DND-41 (cell line): Measurements from ENCODE around the gene FLOT1.

ENCODE experiments used
- ATAC-seq: fragments of 200-7000 bp; cut with Tn5 transposase; 3 replicates; pipeline ENCODE4 v1.9.1; 2021; ENCODE audit warnings: low read depth; ENCODE audit not compliant: insufficient read depth
- DNase-seq: peaks from one replicate; pipeline ENCODE4 v3.0.0-alpha.2; 2020
- H2AFZ ChIP-seq: 2 replicates; pipeline ENCODE4 v1.6.0; 2012; ENCODE audit warnings: low read depth, low read length
- H3K27ac ChIP-seq: 2 replicates; pipeline ENCODE4 v1.5.1; 2012; ENCODE audit warnings: low read length, inconsistent platforms
- H3K27me3 ChIP-seq: fragments of 200-600 bp; sonication (generic); 2 replicates; pipeline ENCODE4 v1.6.0; 2012; ENCODE audit warnings: low read length, mild to moderate bottlenecking, inconsistent platforms; ENCODE audit not compliant: insufficient read depth, poor library complexity
- H3K36me3 ChIP-seq: 2 replicates; pipeline ENCODE4 v1.5.1; 2012; ENCODE audit warnings: low read length, inconsistent platforms; ENCODE audit not compliant: insufficient read depth
- H3K4me1 ChIP-seq: 2 replicates; pipeline ENCODE4 v1.5.1; 2012; ENCODE audit warnings: mild to moderate bottlenecking, low read length; ENCODE audit not compliant: insufficient read depth
- H3K4me2 ChIP-seq: 2 replicates; pipeline ENCODE4 v1.6.0; 2012; ENCODE audit warnings: mild to moderate bottlenecking, moderate library complexity, low read length, inconsistent platforms; ENCODE audit not compliant: insufficient read depth
- H3K4me3 ChIP-seq, 2 experiments: fragments of 200-600 bp in 1 of 2; shearing (Covaris generic) in 1 of 2; 2 replicates each; pipeline ENCODE4 v1.5.1; 2012 to 2016; ENCODE audit warnings: inconsistent platforms in 2 of 2, low read length in 2 of 2, mild to moderate bottlenecking in 2 of 2, low read depth in 1 of 2, moderate library complexity in 1 of 2
- H3K79me2 ChIP-seq: 2 replicates; pipeline ENCODE4 v1.6.0; 2012; ENCODE audit warnings: low read length, inconsistent platforms; ENCODE audit not compliant: insufficient read depth
- H3K9ac ChIP-seq: 2 replicates; pipeline ENCODE4 v1.6.0; 2012; ENCODE audit warnings: low read depth, mild to moderate bottlenecking, inconsistent platforms, low read length, moderate library complexity
- H3K9me3 ChIP-seq: 2 replicates; pipeline ENCODE4 v1.5.1; 2012; ENCODE audit warnings: low read length, moderate library complexity, mild to moderate bottlenecking, inconsistent platforms; ENCODE audit not compliant: insufficient read depth, severe bottlenecking
- H4K20me1 ChIP-seq: 2 replicates; pipeline ENCODE4 v1.6.0; 2012; ENCODE audit warnings: low read length; ENCODE audit not compliant: insufficient read depth
- EZH2 ChIP-seq: IDR thresholded peaks from 3 replicates; pipeline ENCODE4 v1.6.1; 2012; ENCODE audit warnings: borderline replicate concordance, low read depth, mild to moderate bottlenecking, moderate library complexity, low read length, inconsistent platforms; ENCODE audit not compliant: severe bottlenecking
- TF ChIP-seq, protein P1 (sequence below): IDR thresholded peaks from 2 replicates; pipeline ENCODE4 v1.5.1; 2012; ENCODE audit warnings: borderline replicate concordance, low read length, moderate library complexity, mild to moderate bottlenecking; ENCODE audit not compliant: poor library complexity, severe bottlenecking; ENCODE audit errors: extremely low read depth

FLOT1 gene

DNA sequence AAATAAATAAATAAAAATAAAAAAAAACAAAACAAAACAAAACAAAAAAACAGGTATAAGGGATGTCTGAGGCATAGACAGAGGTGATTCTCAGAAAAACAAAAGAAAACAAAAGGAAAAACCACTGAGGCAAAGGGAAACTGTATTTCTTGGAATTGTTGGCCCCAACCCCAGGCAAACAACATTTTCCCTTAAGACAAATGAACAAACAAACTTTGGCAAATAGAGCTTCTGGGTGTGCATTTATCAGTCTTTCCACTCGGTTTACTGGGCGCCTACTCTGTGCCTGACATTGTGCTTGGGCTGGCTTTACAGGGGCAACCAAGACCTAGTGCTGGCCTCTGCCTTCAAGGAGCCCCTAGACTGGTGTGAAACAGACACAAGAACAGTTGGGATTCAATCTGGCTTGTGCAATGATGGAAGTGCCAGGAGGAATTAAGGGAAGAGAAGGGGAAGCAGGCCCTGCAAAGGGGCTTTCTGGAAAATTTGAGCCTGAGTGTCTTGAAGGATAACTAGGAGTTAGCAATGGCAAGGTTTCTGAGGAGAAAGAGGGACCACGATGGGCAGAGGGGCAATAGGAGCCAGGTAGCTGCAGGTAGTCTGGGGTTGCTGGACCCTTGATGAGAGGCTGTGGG is 35.6 kb upstream of the FLOT1 start:
- Histone ChIP-seq H2AFZ (no peak overlapping the region), H3K36me3 (no peaks in the 10 kb centered on the region), H3K4me2 (no peak overlapping the region), H4K20me1 (no peaks in the 10 kb centered on the region), H3K27me3 (no peaks in the 10 kb centered on the region), H3K27ac (no peak overlapping the region), H3K4me1 (peaks cover 9% of the 10 kb centered on the region), H3K79me2 (no peaks in the 10 kb centered on the region), H3K9ac (no peak overlapping the region), H3K9me3 (no peaks in the 10 kb centered on the region), H3K4me3 (no peak overlapping the region)
- no peak for TF ChIP-seq EZH2
- TF ChIP-seq, protein P1, sequence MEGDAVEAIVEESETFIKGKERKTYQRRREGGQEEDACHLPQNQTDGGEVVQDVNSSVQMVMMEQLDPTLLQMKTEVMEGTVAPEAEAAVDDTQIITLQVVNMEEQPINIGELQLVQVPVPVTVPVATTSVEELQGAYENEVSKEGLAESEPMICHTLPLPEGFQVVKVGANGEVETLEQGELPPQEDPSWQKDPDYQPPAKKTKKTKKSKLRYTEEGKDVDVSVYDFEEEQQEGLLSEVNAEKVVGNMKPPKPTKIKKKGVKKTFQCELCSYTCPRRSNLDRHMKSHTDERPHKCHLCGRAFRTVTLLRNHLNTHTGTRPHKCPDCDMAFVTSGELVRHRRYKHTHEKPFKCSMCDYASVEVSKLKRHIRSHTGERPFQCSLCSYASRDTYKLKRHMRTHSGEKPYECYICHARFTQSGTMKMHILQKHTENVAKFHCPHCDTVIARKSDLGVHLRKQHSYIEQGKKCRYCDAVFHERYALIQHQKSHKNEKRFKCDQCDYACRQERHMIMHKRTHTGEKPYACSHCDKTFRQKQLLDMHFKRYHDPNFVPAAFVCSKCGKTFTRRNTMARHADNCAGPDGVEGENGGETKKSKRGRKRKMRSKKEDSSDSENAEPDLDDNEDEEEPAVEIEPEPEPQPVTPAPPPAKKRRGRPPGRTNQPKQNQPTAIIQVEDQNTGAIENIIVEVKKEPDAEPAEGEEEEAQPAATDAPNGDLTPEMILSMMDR: no peak
- DNase-seq (no peak), ATAC-seq (no peak)

DNA sequence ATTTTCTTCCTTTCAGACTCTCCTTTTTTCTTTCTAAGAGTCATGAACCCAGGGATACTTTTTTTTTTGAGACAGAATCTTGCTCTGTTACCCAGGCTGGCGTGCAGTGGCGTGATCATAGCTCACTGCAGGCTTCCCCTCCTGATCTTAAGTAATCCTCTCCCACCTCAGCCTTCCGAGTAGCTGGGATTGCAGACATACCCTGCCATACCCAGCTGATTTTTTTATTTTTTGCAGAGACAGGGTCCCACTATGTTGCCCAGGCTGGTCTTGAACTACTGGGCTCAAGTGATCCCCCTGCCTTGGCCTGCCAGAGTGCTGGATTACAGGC is 34.6 kb upstream of the FLOT1 start:
- TF ChIP-seq, protein P1: no peak
- no peak for TF ChIP-seq EZH2
- Histone ChIP-seq H3K9me3 (no peaks in the 10 kb centered on the region), H4K20me1 (no peaks in the 10 kb centered on the region), H3K4me3 (no peak overlapping the region), H3K4me2 (no peak overlapping the region), H3K27ac (no peak overlapping the region), H3K9ac (no peak overlapping the region), H3K27me3 (no peaks in the 10 kb centered on the region), H2AFZ (no peak overlapping the region), H3K36me3 (no peaks in the 10 kb centered on the region), H3K4me1 (peaks cover 7% of the 10 kb centered on the region), H3K79me2 (no peaks in the 10 kb centered on the region)
- no peak for ATAC-seq
- no peak for DNase-seq

DNA sequence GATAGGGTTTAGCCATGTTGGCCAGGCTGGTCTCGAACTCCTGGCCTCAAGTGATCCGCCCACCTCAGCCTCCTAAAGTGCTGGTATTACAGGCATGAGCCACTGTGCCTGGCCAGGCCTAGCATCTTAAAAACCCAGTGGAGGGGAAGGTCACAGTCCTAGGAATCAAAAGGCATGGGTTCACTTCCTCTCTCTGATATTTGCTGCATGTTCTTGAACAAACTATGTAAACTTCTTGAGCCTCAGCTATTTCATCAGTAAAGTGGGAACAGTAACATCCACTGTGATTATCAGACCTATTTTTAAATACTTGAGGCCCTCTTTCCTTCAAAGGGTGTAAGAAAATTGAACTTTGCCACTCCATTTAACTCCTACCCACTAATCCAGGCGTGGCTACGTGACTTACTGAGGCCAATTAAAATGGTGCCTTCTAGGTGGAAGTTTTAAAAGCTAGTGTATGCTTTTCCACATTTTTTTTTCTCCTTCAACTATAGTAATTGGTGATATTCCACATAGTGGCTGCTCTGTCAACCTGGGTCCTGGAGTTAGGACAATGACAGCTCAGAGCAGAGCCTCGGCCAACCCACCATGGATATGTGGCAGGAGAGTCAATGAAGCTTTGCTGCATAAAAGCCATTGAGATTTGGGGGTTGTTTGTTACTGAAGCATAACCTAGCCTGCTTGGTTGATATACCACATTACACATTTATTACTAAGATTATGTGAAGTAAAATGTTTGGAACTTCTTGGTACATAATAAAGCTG is 34.1 kb upstream of the FLOT1 start:
- no peak overlapping the region for H3K9ac ChIP-seq
- no peaks in the 10 kb centered on the region for H3K27me3 ChIP-seq
- ATAC-seq: no peak
- no peaks in the 10 kb centered on the region for H3K36me3 ChIP-seq
- no peak overlapping the region for H3K4me3 ChIP-seq
- no peaks in the 10 kb centered on the region for H3K9me3 ChIP-seq
- no peaks in the 10 kb centered on the region for H4K20me1 ChIP-seq
- no peak for DNase-seq
- H3K4me1 ChIP-seq: peaks cover 2% of the 10 kb centered on the region
- no peak for TF ChIP-seq EZH2
- TF ChIP-seq, protein P1: no peak
- no peak overlapping the region for H3K27ac ChIP-seq
- H3K79me2 ChIP-seq: no peaks in the 10 kb centered on the region
- H3K4me2 ChIP-seq: no peak overlapping the region
- H2AFZ ChIP-seq: no peak overlapping the region
